ENCODE measurements around the gene HRH4.

Gene HRH4, protein sequence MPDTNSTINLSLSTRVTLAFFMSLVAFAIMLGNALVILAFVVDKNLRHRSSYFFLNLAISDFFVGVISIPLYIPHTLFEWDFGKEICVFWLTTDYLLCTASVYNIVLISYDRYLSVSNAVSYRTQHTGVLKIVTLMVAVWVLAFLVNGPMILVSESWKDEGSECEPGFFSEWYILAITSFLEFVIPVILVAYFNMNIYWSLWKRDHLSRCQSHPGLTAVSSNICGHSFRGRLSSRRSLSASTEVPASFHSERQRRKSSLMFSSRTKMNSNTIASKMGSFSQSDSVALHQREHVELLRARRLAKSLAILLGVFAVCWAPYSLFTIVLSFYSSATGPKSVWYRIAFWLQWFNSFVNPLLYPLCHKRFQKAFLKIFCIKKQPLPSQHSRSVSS

DNA sequence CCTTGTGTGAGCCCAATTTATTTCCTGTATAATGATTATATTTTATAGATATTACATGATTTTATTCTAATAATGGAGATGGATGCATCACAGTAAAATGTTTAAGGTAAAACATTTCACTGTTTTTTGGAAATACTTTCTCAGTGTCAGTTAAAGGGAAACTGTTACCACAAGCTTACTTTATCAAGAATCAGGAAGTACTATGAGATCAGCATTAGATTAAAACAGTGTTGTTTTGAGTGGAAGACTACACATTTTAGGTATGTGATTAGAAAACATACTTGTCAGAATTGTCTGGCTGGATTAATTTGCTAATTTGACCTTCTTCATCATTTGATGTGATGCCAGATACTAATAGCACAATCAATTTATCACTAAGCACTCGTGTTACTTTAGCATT, at the start of gene HRH4:
TSS of gene HRH4 (plus strand) at position 250 of the 400 bp plus-strand sequence. CDS start at position 342, 92 bp downstream.
- DNase-seq (ENCODE audit: low read depth in 2 of 2) = no peak

DNA sequence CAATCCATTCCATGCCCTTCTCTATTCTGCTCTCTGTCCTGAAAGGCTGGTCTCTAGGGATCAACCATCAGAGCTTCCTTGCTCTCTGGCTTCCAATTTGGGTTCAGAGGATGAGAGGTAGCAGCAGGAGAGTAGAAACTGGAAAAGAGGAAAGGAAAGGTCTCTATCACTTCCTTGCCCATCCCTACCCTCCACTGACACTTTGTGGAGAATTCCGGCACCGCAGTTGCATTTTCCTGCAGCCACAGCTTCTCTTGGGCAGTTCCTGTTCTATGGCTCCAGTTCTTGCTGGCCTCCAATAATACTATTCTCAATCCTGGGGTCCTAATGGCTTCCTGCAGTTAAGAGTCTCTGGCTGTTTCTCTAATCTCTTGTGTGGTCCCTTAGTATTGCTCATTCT, 47.3 kb upstream of the HRH4 start:
- DNase-seq (ENCODE audit: low read depth in 2 of 2) = no peak

DNA sequence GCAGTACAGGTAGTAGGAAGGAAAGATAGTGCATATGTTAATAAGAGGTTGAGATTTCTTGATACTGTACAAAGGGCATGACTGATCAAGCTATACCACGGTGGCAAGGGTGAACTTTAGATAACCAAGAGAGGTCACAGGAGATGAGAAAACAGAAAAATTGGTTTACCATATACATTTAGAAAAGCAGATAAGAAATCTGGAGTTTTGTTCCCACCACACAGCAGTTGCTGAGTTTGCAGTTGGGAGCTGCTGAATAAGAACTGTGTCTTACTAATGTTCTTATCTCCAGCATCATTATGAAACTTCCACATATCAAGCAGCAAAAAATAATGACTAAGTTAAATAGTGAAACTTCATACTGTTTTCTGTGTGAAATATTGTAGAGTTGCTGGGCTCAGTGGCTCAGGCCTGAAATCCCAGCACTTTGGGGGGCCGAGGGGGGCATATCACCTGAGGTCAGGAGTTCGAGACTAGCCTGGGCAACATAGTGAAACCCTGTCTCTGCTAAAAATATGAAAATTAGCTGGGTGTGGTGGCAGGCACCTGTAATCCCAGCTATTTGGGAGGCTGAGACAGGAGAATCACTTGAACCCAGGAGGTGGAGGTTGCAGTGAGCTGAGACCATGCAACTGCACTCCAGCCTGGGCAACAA, 46.0 kb upstream of the HRH4 start:
- no peak for DNase-seq (ENCODE audit: low read depth in 2 of 2)

DNA sequence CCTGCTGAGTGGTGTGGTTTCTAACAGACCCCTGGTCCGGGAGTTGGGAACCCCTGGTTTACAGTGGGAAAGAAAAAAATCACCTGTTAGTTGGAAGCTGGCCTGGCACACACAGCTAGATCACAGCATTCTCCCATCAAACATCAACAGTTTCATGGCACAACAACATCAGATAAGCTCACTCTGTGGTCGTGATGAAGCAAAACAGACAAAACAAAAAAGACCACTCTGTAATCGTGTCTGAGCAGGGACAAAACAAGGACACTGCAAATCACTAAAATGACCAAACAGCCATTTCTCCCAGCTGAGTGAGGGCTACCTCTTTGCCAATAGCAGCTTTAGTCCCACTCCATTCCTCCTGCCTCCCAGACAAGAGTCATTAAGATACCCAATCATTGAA, 43.0 kb upstream of the HRH4 start:
- no peak for DNase-seq (ENCODE audit: low read depth in 2 of 2)

DNA sequence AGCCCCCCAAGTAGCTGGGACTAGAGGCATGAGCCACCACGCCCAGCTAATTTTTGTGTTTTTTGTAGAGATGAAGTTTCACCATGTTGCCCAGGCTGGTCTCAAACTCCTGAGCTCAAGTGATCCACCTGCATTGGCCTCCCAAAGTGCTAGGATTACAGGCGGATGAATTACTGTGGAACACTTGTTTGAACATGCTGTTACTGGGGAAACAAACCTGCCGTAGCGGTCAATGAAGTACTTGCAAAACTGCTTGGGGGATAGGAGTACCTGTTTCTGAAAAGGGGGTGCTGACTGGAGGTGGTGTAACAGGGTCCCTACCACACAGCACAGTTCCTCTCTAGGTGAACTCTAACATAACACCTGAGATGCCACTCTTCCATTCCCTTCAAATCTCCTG, 39.9 kb upstream of the HRH4 start:
- DNase-seq (ENCODE audit: low read depth in 2 of 2) = no peak

DNA sequence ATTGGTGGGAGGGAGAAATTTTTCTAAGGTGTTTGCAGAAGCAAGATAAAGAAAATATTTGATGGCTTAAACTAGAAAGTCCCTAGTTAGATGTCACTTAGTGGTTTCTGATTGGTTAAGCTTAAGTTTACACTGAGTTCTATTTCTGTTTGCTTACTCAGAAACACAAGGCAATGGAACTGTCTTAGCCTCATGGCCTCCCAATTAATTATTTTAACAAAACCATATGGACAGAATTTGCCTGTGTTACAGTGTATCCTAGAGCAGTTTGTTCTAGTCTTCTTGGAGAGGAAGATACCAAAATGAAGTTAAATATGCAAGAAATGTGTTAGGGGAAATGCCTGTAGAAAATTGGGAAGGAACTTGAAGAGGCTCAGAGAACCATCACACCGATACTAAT, 38.6 kb upstream of the HRH4 start:
- no peak for DNase-seq (ENCODE audit: low read depth in 2 of 2)

DNA sequence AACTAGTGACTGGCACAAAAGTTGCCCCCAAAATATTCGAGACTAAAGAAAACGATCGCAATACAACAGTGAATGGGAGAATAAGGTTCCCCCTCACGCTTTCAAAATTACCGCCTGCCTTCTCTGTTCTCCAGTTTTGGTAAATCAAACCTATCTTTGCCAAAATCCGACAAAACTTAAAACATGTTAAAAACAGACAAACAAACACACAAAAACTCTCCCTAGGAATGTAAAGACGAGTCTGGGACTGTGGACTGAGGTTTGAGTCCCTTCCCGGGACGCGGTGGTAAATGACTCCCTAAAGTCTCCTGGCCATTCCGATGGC, 34.4 kb upstream of the HRH4 start:
- no peak for DNase-seq (ENCODE audit: low read depth in 2 of 2)

DNA sequence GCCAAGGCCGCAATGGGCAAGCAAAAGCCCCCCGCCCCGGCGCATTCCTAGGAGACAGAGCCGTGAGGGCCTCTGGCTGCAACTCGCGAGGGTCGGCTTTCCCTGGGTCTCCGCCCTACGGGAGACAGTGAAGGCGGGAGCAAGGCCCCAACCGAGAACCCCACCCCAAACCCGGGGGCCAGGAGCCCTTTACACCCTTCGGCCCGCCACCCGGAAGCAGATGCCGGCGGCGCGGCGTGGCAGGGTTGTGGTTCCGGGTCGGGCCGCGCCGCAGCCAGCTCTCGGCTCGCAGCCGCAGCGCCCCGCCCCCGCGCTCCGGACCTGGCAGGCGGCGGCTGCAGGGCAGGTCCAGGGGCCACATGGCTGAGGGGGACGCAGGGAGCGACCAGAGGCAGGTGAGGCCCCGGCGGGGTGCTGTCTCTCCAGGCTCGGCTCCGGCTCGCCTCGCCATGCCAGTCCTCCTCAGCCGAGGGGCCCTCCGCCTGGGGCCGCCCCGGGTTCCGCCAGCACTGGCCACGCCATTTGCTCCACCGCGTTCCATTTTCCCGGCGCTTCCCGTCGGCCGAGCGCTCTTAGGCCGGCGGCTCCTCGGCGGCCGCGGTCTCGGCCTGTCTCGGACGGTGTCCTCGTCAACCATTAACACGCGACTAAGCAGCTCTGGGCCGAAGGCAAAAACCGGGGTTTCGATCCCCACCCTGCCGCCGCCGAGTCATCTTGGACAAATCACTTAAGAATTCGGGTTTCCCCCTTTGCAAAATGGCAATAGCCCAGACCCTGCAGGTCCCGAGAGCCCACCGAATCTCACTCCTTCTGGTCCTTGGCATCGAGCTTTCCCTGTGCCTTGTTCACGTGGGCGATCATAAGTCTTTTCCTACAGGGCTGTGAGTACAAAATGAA, 33.8 kb upstream of the HRH4 start, which contains the start of gene IMPACT:
TSS of gene IMPACT (plus strand) at position 273 of the 897 bp plus-strand sequence. CDS start at position 360, 87 bp downstream.
- peak; percentile 69 to 78 for DNase-seq (ENCODE audit: low read depth in 2 of 2)

DNA sequence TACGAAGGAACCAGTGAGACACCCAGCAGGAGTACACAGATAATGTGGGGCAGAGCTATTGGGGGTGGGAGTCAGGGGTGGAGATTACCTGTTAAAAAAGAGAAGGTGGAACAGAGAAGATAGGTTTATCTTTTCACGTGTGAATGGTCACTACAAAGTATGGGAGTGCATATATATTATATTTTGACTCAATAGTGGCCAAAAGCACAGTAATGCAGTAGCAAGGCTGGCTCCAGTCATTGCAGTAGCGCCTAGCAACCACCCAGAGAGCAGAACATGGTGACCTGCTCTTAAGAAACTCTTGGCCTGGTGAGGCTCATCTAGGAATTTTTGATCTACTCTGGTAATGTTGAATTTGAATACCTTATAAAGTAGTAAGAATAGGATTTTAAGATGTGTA, 33.0 kb upstream of the HRH4 start:
- no peak for DNase-seq (ENCODE audit: low read depth in 2 of 2)

DNA sequence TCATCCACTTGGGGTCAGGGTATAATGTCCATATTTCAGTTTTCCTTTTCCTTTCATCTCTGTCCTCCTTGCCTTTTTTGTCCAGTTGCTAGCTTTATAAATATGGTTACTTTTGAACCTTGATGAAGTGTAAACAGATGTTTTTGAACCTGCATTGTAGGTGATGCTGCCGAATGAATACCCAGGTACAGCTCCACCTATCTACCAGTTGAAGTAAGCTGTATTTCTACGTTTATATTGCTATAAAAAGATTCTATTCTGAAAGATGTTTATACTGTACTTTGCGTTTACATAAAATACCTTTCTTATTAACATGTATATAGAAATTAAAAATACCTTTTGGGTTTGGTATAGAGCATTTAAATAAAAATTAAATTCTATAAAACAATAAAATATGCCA, 31.7 kb upstream of the HRH4 start:
- DNase-seq (ENCODE audit: low read depth in 2 of 2) = no peak

DNA sequence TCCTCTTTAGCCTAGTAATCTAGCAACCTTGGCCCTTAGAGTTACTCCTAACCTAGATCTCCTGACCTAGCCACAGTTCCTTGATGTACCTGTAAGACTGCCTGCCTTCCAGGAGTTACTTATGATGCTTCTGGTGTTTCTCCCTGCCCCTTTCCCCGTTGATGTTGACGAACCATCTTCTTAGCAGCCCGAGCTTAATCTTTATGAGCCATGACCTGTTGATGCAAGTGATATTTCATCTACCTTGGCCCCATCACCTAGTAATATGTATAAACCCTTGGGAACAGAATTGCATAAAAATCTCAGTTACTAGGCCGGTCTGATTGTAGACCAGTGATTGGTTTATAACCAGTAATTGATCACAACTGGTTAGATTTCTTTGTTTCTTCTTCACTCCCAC, 31.2 kb upstream of the HRH4 start:
- no peak for DNase-seq (ENCODE audit: low read depth in 2 of 2)

DNA sequence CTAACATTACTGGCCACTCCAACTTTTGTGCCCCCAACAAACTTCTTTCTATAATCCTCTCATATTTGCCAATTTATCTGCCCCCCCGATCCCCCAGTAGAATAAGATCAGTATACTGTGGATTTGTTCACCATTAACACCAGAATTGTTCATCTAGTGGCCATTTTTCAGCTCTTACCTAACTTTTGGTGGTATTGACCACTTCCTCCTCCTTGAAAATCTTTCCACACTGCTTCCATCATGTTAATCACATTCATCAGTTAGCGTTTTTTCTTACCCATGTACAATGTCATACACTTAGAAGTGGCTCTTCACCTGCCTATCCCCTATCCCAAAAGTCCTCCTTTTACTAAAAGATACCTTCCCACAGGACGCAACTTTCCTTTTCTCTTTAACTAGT, 27.8 kb upstream of the HRH4 start:
- DNase-seq (ENCODE audit: low read depth in 2 of 2) = no peak

DNA sequence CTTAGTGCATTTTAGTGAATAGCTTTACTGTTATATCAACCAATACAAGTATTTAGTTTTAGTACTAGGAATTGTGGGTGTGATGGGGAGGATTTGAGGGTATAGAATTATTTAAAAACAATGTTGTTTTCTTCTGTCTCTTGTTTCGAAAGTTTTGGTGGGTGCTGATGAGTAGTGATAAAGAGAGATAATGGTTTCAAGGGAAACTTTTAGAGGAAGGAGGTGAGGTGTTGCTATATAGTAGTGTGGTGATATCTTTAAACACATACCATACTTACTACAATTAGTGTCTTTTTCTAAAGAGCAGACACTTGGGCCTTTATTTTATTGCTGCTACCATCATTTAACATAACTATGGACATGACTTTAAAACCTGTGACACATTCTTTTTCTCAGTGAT, 23.5 kb upstream of the HRH4 start:
- DNase-seq (ENCODE audit: low read depth in 2 of 2) = no peak

DNA sequence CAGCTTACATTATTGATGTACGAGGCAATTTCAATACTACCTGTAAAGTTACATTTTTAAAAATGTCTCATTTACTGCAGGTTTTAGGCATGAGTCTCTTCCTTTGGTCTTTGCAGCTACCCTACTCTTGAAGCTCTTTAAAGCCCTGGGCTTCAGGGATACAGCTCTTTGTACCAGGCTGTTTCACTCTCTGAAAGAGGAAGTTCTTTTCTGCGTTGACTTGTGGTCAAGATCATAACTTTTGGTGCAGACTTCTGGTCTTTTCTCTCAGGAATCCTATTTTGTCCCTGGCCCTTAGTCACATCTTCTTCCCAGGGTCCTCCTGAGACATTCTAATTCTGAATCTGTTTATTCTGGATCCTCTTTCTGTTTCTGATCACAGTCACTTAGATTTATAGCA, 16.6 kb upstream of the HRH4 start:
- no peak for DNase-seq (ENCODE audit: low read depth in 2 of 2)

DNA sequence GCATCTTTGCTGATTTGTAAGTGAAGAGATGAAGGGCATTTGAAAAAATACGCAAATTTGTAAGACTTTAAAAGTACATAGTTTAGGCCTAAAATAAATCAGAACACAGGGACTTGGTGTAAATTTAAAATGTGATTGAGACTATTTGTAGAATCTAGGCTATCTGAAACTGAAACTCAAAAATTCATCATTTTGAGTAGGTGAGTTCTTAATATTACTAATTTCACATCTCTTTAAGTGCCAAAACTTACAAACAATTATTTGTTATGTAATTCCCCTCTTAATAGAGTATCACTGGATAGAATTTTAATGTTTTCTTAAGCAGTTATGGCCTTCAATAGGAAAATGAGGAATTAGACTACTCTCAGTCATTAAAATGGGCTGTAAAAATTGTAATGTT, 14.0 kb upstream of the HRH4 start:
- no peak for DNase-seq (ENCODE audit: low read depth in 2 of 2)

DNA sequence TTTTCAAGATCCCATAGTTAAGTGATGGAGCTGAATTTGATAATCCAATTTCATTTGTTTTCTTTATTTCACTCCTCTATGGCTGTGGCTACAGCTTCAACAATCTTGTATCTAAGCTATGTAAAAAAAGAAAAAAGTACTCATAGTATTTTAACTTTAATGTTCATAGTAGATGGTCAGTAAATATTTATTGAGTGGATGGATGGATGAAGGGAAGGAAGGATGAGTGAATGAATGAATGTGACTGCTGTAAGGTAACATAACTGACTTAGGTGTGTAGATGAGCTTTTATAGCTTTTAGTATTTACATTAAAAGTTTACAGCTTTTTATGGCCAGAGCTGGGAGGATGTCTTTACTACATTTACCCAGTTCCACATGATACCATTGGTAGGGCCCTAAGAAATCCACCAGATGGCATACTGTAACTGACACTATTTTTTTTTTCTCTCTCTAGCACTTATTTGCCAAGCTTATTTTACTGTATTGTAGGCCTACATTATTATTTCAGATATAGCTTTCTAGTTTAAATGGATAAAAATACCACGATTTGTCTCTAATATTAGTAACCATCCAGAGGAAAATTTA, 13.4 kb upstream of the HRH4 start:
- DNase-seq (ENCODE audit: low read depth in 2 of 2) = no peak

DNA sequence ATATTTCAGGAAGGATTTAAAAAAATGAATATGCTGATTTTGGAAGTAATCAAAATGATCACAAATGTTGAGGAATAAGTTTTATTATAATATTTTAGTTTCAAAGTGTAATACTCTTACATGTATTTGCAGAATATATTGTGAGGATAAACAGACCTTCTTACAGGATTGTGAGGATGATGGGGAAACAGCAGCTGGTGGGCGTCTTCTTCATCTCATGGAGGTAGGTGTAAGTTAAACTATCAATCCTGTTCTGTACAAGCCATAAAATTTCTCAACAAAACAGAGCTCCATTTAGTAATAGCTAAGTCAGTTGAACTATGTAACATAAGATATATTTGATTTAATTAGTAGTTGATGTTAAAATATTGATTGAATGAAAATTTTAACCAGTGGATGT, 12.5 kb upstream of the HRH4 start:
- no peak for DNase-seq (ENCODE audit: low read depth in 2 of 2)

DNA sequence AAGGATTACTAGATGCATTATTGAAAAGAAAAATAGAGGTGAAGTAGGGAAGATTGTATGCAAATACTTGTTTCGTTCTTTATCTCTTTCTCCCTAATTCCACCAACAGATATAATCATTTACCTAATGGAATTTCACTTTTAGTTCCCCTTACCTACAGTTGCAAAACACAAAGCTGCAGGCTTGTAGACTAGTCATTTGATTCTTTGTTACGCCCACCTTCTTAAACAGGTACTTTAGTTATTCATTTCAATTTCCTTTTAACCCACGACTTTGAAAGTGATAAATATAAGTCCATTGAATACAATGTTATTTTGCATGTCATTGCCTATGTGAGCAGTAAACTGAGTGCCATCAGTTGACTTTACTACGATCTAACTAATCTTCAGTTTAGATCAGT, 3.9 kb upstream of the HRH4 start:
- no peak for DNase-seq (ENCODE audit: low read depth in 2 of 2)

DNA sequence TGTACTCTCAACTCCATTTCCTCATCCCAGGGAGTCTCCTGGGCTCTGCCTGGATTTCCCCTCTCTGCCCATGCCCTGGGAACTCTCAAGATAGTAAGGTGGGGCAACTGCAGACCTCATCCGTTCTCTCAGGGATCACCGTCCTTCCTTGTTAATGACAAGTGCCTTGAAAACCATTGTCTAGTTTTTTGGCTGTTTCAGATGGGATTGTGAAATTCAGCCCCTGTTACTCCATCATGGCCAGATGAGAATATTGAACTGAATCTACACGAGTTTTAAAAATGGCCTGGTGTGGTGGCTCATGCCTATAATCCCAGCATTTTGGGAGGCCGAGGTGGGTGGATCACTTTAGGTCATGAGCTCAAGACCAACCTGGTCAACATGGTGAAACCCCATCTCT, 665 bp upstream of the HRH4 start:
- DNase-seq (ENCODE audit: low read depth in 2 of 2) = no peak

DNA sequence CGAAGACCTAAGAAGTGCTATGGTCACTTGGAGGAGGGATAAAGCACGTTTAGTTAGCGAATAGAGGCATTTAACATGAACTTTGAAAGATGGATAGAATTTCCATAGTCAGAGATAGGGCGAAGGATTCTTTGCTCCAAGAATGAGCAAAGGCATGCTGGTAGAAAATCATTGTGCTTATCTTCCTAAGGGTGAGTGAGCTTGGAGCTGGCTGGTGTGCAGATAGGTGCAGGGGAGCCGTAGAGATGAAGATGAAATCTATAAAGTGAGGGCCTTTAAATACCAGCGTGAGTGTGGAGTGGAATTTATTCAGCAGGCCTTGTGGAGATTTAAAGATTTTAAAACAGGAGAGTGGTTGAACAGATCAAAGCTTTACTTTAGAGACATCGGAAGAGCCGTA, 1.6 kb downstream of the HRH4 start:
- no peak for DNase-seq (ENCODE audit: low read depth in 2 of 2)

DNA sequence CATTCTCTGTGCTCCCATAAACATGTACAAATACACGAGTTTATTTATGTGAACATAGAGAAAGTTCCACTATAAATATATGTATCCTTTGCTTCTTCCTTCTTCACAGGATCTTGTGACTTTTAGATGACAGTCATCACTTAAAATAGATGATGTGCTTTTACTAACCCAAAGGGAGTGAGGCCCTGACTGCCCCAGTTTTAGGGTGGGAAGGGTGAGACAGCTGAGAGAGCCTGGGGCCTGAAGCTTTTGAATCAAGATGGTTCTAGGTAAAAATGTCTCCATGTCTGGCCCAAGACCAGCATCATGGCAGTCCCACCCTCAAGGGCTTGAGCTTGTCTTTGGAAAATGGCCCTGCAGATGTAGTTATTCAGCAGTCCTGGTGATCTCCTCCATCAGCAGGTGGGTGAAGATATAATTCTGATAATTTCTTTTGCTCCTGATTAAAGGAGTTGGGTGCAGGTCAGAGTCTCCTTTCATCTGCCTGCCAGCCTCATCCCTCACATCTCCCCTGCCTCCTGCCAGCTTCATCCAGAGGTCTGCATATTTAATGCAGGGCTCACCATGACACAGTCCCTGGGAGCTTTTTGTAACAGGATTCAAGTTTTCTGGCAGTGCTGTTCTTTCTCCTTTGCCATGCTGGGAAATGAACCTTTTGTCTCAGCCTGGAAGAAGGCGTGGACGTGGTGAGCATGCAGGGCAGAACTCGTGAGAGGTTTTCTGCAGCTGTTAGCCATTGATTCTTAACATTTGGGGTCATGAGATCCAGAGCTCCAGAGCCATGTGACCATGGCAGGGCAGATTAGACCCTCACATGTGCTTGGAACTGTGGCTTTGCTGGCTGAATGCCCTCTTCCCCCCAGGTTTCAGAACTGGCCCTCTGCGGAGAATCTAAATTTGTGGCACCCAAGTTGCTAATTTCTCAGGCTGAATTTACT, 2.7 kb downstream of the HRH4 start:
- no peak for DNase-seq (ENCODE audit: low read depth in 2 of 2)
